CD4-positive, CD25-positive, alpha-beta regulatory T cell (primary cell): ENCODE measurements around the gene TNNI3K. TPM values are rescaled to one million over a fixed set of nuclear protein-coding genes. Genes with fewer than 3 reads are reported as not detected.

ENCODE experiments used
- ATAC-seq, 2 donors: fragments of 150-1000 bp; cut with Tn5 transposase; one replicate each; pipeline ENCODE4 v1.10.0; 2021; ENCODE audit warnings: low read depth in 2 of 2, moderate number of reproducible peaks in 2 of 2, moderate library complexity in 1 of 2
- DNase-seq, 3 donors: peaks; one replicate each; pipeline versions ENCODE4 v3.0.0 to v3.0.0-alpha.2; 2012 to 2022; ENCODE audit warnings: mixed read lengths in 1 of 3
- H3K27ac ChIP-seq: one replicate; pipeline ENCODE4 v1.7.0; 2013; ENCODE audit warnings: mild to moderate bottlenecking, low read length; ENCODE audit not compliant: insufficient read depth, poor library complexity, severe bottlenecking
- H3K27me3 ChIP-seq: one replicate; pipeline ENCODE4 v1.7.0; 2013; ENCODE audit warnings: low read length; ENCODE audit not compliant: control insufficient read depth, insufficient read depth
- H3K36me3 ChIP-seq: one replicate; pipeline ENCODE4 v1.7.0; 2013; ENCODE audit warnings: mild to moderate bottlenecking, low read length, moderate library complexity; ENCODE audit not compliant: control insufficient read depth, insufficient read depth
- H3K4me1 ChIP-seq: 2 replicates; pipeline ENCODE4 v1.7.0; 2013; ENCODE audit warnings: mild to moderate bottlenecking, low read length; ENCODE audit not compliant: insufficient read depth, control insufficient read depth, poor library complexity, severe bottlenecking
- H3K4me3 ChIP-seq: one replicate; pipeline ENCODE4 v1.7.0; 2013; ENCODE audit warnings: low read depth, mild to moderate bottlenecking, low read length, moderate library complexity
- H3K9me3 ChIP-seq, 2 experiments: 1 replicate in 1 of 2; 2 replicates in 1 of 2; pipeline ENCODE4 v1.7.0; 2013; ENCODE audit warnings: low read length in 2 of 2, mild to moderate bottlenecking in 1 of 2, moderate library complexity in 1 of 2; ENCODE audit not compliant: control insufficient read depth in 2 of 2
- H3K27ac Mint-ChIP-seq, 3 donors: one replicate each; pipeline ENCODE4 v1.8.0; 2020 to 2022; ENCODE audit warnings: mild to moderate bottlenecking in 3 of 3, mixed read lengths in 3 of 3, moderate library complexity in 2 of 3
- H3K27me3 Mint-ChIP-seq: one replicate; pipeline ENCODE4 v1.8.0; 2022; ENCODE audit warnings: mild to moderate bottlenecking, mixed read lengths
- H3K36me3 Mint-ChIP-seq: one replicate; pipeline ENCODE4 v1.8.0; 2020; ENCODE audit warnings: mixed read lengths
- H3K4me1 Mint-ChIP-seq, 4 donors: one replicate each; pipeline ENCODE4 v1.8.0; 2020 to 2022; ENCODE audit warnings: mixed read lengths in 4 of 4, mild to moderate bottlenecking in 1 of 4
- H3K4me3 Mint-ChIP-seq, 4 donors: one replicate each; pipeline ENCODE4 v1.8.0; 2020 to 2022; ENCODE audit warnings: mild to moderate bottlenecking in 4 of 4, mixed read lengths in 4 of 4, moderate library complexity in 3 of 4
- H3K9me3 Mint-ChIP-seq, 7 donors: one replicate each; pipeline ENCODE4 v1.8.0; 2020 to 2022; ENCODE audit warnings: mixed read lengths in 7 of 7, mild to moderate bottlenecking in 3 of 7, moderate library complexity in 2 of 7
- polyA plus RNA-seq, 4 donors: library from polyadenylated mRNA; unstranded; fragments of 300-500 nt; fragmentation: Illumina TruSeq; gene quantifications; one replicate each; pipeline ENCODE4 v1.2.3, GENCODE V29; 2021
- total RNA-seq: library from RNA; stranded (reverse); gene quantifications from one replicate; pipeline ENCODE4 v1.2.3, GENCODE V29; 2022

TNNI3K gene
- total and polyA plus RNA-seq, 5 donors from 2014 or later, result 0.41 TPM; not detected in 4

GRCh38 chr1:74316302-74316701 lies 81.1 kb downstream of the TNNI3K start:
- Histone ChIP-seq H3K27ac (no peak overlapping the region), H3K4me1 (no peaks in the 10 kb centered on the region), H3K4me3 (no peak overlapping the region), H3K36me3 (no peaks in the 10 kb centered on the region), H3K27me3 (no peaks in the 10 kb centered on the region), H3K9me3 (no peaks in the 10 kb centered on the region)
- Mint-ChIP-seq H3K4me1 (no peaks in the 10 kb centered on the region), H3K9me3 (peaks cover 0 to 2% (median 0%) of the 10 kb centered on the region in 7 donors), H3K27me3 (no peaks in the 10 kb centered on the region), H3K36me3 (no peaks in the 10 kb centered on the region), H3K27ac (no peak overlapping the region), H3K4me3 (no peak overlapping the region)
- ATAC-seq (no peak), DNase-seq (no peak)

GRCh38 chr1:74317663-74318062 lies 82.5 kb downstream of the TNNI3K start:
- H3K4me3 Mint-ChIP-seq, result no peak overlapping the region
- no peaks in the 10 kb centered on the region for H3K9me3 ChIP-seq
- no peak overlapping the region for H3K27ac ChIP-seq
- ATAC-seq (no peak), DNase-seq (no peak)
- H3K4me3 ChIP-seq, result no peak overlapping the region
- H3K9me3 Mint-ChIP-seq, result peaks cover 0 to 2% (median 0%) of the 10 kb centered on the region in 7 donors
- H3K36me3 ChIP-seq, result no peaks in the 10 kb centered on the region
- H3K27ac Mint-ChIP-seq, result no peak overlapping the region
- H3K4me1 Mint-ChIP-seq, result no peaks in the 10 kb centered on the region
- H3K27me3 Mint-ChIP-seq, result no peaks in the 10 kb centered on the region
- no peaks in the 10 kb centered on the region for H3K4me1 ChIP-seq
- H3K36me3 Mint-ChIP-seq, result no peaks in the 10 kb centered on the region
- H3K27me3 ChIP-seq, result no peaks in the 10 kb centered on the region

- DNase-seq (no peak), ATAC-seq (no peak)
- Histone ChIP-seq H3K4me3 (no peak overlapping the region), H3K4me1 (no peaks in the 10 kb centered on the region), H3K27me3 (no peaks in the 10 kb centered on the region), H3K27ac (no peak overlapping the region), H3K36me3 (no peaks in the 10 kb centered on the region), H3K9me3 (no peaks in the 10 kb centered on the region)
- Mint-ChIP-seq H3K4me1 (no peaks in the 10 kb centered on the region), H3K27ac (no peak overlapping the region), H3K9me3 (peaks cover 0 to 4% (median 0%) of the 10 kb centered on the region in 7 donors), H3K27me3 (no peaks in the 10 kb centered on the region), H3K36me3 (no peaks in the 10 kb centered on the region), H3K4me3 (no peak overlapping the region)
Observed at GRCh38 chr1:74323937-74324473, 88.8 kb downstream of the TNNI3K start.

GRCh38 chr1:74324684-74325448 lies 89.7 kb downstream of the TNNI3K start:
- Mint-ChIP-seq H3K27ac (no peak overlapping the region), H3K4me1 (no peaks in the 10 kb centered on the region), H3K9me3 (peaks cover 0 to 4% (median 0%) of the 10 kb centered on the region in 7 donors), H3K27me3 (no peaks in the 10 kb centered on the region), H3K4me3 (no peak overlapping the region), H3K36me3 (no peaks in the 10 kb centered on the region)
- ATAC-seq (no peak), DNase-seq (no peak)
- H3K4me1 ChIP-seq, result no peaks in the 10 kb centered on the region
- no peak overlapping the region for H3K27ac ChIP-seq
- no peaks in the 10 kb centered on the region for H3K27me3 ChIP-seq
- no peak overlapping the region for H3K4me3 ChIP-seq
- H3K36me3 ChIP-seq, result no peaks in the 10 kb centered on the region
- no peaks in the 10 kb centered on the region for H3K9me3 ChIP-seq

GRCh38 chr1:74328851-74329250 lies 93.7 kb downstream of the TNNI3K start:
- no peak for ATAC-seq

GRCh38 chr1:74333244-74333643 lies 98.1 kb downstream of the TNNI3K start:
- Histone ChIP-seq H3K27me3 (no peaks in the 10 kb centered on the region), H3K4me1 (no peaks in the 10 kb centered on the region), H3K4me3 (no peak overlapping the region), H3K27ac (no peak overlapping the region), H3K9me3 (no peaks in the 10 kb centered on the region), H3K36me3 (no peaks in the 10 kb centered on the region)
- H3K4me3 Mint-ChIP-seq, result no peak overlapping the region
- peaks cover 0 to 3% (median 0%) of the 10 kb centered on the region in 7 donors for H3K9me3 Mint-ChIP-seq
- H3K27ac Mint-ChIP-seq, result no peak overlapping the region
- H3K4me1 Mint-ChIP-seq, result no peaks in the 10 kb centered on the region
- no peaks in the 10 kb centered on the region for H3K27me3 Mint-ChIP-seq
- DNase-seq (no peak), ATAC-seq (no peak)
- no peaks in the 10 kb centered on the region for H3K36me3 Mint-ChIP-seq

More at GRCh38 chr1:74328851-74329250, 93.7 kb downstream of the TNNI3K start:
- no peaks in the 10 kb centered on the region for H3K4me1 Mint-ChIP-seq
- peaks cover 0 to 3% (median 0%) of the 10 kb centered on the region in 7 donors for H3K9me3 Mint-ChIP-seq
- no peaks in the 10 kb centered on the region for H3K36me3 ChIP-seq
- H3K27me3 ChIP-seq, result no peaks in the 10 kb centered on the region
- no peak for DNase-seq
- no peaks in the 10 kb centered on the region for H3K27me3 Mint-ChIP-seq
- no peaks in the 10 kb centered on the region for H3K4me1 ChIP-seq
- no peaks in the 10 kb centered on the region for H3K36me3 Mint-ChIP-seq
- H3K4me3 Mint-ChIP-seq, result no peak overlapping the region
- no peak overlapping the region for H3K27ac Mint-ChIP-seq
- no peaks in the 10 kb centered on the region for H3K9me3 ChIP-seq
- H3K27ac ChIP-seq, result no peak overlapping the region
- H3K4me3 ChIP-seq, result no peak overlapping the region

GRCh38 chr1:74334147-74334546 lies 99.0 kb downstream of the TNNI3K start:
- peaks cover 0 to 3% (median 0%) of the 10 kb centered on the region in 7 donors for H3K9me3 Mint-ChIP-seq
- ATAC-seq, result no peak
- H3K9me3 ChIP-seq, result no peaks in the 10 kb centered on the region
- no peaks in the 10 kb centered on the region for H3K4me1 ChIP-seq
- no peak overlapping the region for H3K4me3 ChIP-seq
- no peak for DNase-seq
- H3K27ac Mint-ChIP-seq, result no peak overlapping the region
- no peaks in the 10 kb centered on the region for H3K27me3 ChIP-seq
- no peaks in the 10 kb centered on the region for H3K4me1 Mint-ChIP-seq
- H3K27ac ChIP-seq, result no peak overlapping the region
- H3K36me3 Mint-ChIP-seq, result no peaks in the 10 kb centered on the region
- H3K27me3 Mint-ChIP-seq, result no peaks in the 10 kb centered on the region
- H3K4me3 Mint-ChIP-seq, result no peak overlapping the region
- H3K36me3 ChIP-seq, result no peaks in the 10 kb centered on the region

GRCh38 chr1:74340656-74341055 lies 105.5 kb downstream of the TNNI3K start:
- ATAC-seq (no peak), DNase-seq (no peak)
- Mint-ChIP-seq H3K9me3 (peaks cover 0 to 2% (median 0%) of the 10 kb centered on the region in 7 donors), H3K4me3 (no peak overlapping the region), H3K27me3 (no peaks in the 10 kb centered on the region), H3K36me3 (no peaks in the 10 kb centered on the region), H3K4me1 (no peaks in the 10 kb centered on the region), H3K27ac (no peak overlapping the region)
- H3K27ac ChIP-seq, result no peak overlapping the region
- no peak overlapping the region for H3K4me3 ChIP-seq
- no peaks in the 10 kb centered on the region for H3K27me3 ChIP-seq
- H3K36me3 ChIP-seq, result no peaks in the 10 kb centered on the region
- no peaks in the 10 kb centered on the region for H3K9me3 ChIP-seq
- no peaks in the 10 kb centered on the region for H3K4me1 ChIP-seq
